GM12801 (cell line): Measurements from ENCODE around the gene NAAA.

Source experiments
- CTCF ChIP-seq: IDR thresholded peaks from one replicate; pipeline ENCODE4 v1.5.1; 2011; ENCODE audit warnings: control low read depth; ENCODE audit not compliant: insufficient read length; ENCODE audit errors: extremely low read depth

The NAAA gene

DNA sequence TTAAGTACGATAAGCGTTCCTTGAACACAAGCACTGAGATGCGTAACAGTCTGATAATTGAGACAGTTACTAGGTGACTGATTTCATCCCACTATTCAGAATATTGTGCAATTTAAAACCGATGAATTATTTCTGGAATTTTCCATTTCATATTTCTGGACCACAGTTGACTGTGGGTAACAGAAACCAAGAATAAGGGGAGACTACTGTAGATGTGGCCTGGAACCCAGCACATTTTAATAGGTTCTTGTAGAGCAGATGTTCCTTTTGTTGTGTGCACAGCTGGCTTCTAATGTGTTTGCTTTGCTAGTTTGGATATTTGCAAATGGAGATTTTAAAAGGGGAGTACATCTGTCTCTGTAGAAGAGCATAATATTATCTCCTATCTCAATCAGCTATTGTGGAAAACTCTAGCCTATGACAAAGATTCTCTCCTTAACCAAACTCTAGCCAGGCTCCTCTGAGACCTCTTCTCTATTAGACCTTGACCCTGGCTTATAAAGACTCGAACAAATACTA, 16.4 kb downstream of the NAAA start:
- no peak for TF ChIP-seq CTCF

GRCh38 chr4:75922588-75922987, 18.2 kb downstream of the NAAA start:
- TF ChIP-seq CTCF, result no peak

DNA sequence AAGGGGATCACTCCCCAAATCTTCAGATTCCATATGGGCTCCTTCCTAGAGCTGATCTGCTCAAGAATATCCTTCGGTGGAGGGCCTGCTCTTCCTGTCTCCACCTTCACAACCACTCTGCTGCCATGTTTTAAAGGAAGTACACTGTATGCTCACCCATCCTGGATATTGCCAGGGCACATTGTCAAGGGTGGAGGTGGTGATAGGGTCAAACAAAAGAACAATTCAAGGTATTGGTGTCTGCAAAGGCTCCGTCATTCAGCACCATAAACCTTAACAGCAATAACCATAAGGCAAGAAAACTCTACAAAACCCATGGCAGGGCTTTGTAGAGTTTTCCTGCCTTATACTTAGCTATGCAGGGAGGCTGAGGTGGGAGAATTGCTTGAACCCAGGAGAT, 18.9 kb downstream of the NAAA start:
- TF ChIP-seq CTCF, result no peak

GRCh38 chr4:75920327-75920726, 20.5 kb downstream of the NAAA start:
- TF ChIP-seq CTCF, result no peak

- TF ChIP-seq CTCF, result no peak
These were observed 20.9 kb downstream of the NAAA start for GRCh38 chr4:75919920-75920319.

GRCh38 chr4:75916091-75916661, 24.6 kb downstream of the NAAA start:
- TF ChIP-seq CTCF, result no peak

DNA sequence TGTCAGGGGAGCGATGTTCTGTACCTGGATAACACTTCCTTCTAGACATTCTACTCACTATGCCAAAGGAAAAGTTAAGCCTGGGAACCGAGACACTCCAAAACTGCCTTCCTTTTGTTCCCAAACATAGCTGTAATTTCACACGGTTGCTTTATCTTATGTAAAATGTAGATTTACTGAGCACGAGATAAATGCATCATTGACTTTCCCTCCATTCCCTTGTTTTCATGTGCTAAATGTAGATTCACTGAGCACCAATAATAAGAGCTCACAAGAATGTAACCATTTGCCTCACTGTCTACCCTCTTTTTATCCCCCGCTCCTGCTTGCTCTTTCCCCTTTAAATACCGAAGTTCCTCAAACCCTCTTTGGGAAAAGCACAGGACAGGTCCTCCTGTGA, 27.8 kb downstream of the NAAA start:
- no peak for TF ChIP-seq CTCF
